ENCODE results near the gene KCNK3. TPM values are rescaled to one million over a fixed set of nuclear protein-coding genes. Genes with fewer than 3 reads are reported as not detected.

Gene KCNK3
- polyA plus RNA-seq, 1 donor from 2014 or later = 12.9 TPM

- no peak overlapping the region for H3K4me3 ChIP-seq (ENCODE audit: low read length)
- H3K27ac ChIP-seq (ENCODE audit: low read length) = no peak overlapping the region
- H3F3A ChIP-seq (ENCODE audit: insufficient read depth, low read length, poor library complexity, severe bottlenecking) = no peaks in the 10 kb centered on the region
- H3K4me2 ChIP-seq (ENCODE audit: low read length) = no peak overlapping the region
- no peaks in the 10 kb centered on the region for H3K36me3 ChIP-seq (ENCODE audit: insufficient read depth, low read length)
- no peaks in the 10 kb centered on the region for H3K9me2 ChIP-seq (ENCODE audit: insufficient read depth, low read length)
- H3K9ac ChIP-seq (ENCODE audit: low read length) = no peak overlapping the region
- TF ChIP-seq EZH2 (IDR thresholded peaks at IDR 0.05; ENCODE audit: borderline replicate concordance, insufficient read depth, low read length, poor library complexity, severe bottlenecking) = no peak
- no peaks in the 10 kb centered on the region for H3K27me3 ChIP-seq (ENCODE audit: insufficient read depth, low read depth, low read length)
- no peaks in the 10 kb centered on the region for H3K9me3 ChIP-seq (ENCODE audit: low read length)
- no peak overlapping the region for H2AFZ ChIP-seq (ENCODE audit: low read depth, low read length)
- H4K20me1 ChIP-seq (ENCODE audit: insufficient read depth) = no peaks in the 10 kb centered on the region
- no peaks in the 10 kb centered on the region for H3K79me2 ChIP-seq (replicated peaks; ENCODE audit: insufficient read depth, low read length)
These were observed 39.9 kb downstream of the KCNK3 start for GRCh38 chr2:26732446-26732845.

- TF ChIP-seq EZH2 (IDR thresholded peaks at IDR 0.05; ENCODE audit: borderline replicate concordance, insufficient read depth, low read length, poor library complexity, severe bottlenecking) (no peak), CTCF (IDR thresholded peaks at IDR 0.05; ENCODE audit: poor library complexity, severe bottlenecking) (no peak), MXI1 (conservative IDR thresholded peaks at IDR 0.05; ENCODE audit: poor library complexity, severe bottlenecking) (no peak)
These were observed 40.9 kb downstream of the KCNK3 start for GRCh38 chr2:26733413-26733812.

GRCh38 chr2:26735097-26735496 is 42.6 kb downstream of the KCNK3 start:
- no peak overlapping the region for H3K4me2 ChIP-seq (ENCODE audit: low read length)
- H3K9ac ChIP-seq (ENCODE audit: low read length) = no peak overlapping the region

More at GRCh38 chr2:26733413-26733812, 40.9 kb downstream of the KCNK3 start:
- Histone ChIP-seq H3K9ac (ENCODE audit: low read length) (no peak overlapping the region), H3K27me3 (ENCODE audit: insufficient read depth, low read depth, low read length) (no peaks in the 10 kb centered on the region), H2AFZ (ENCODE audit: low read depth, low read length) (no peak overlapping the region), H3F3A (ENCODE audit: insufficient read depth, low read length, poor library complexity, severe bottlenecking) (no peaks in the 10 kb centered on the region), H3K4me2 (ENCODE audit: low read length) (no peak overlapping the region), H3K9me2 (ENCODE audit: insufficient read depth, low read length) (no peaks in the 10 kb centered on the region), H3K4me3 (ENCODE audit: low read length) (no peak overlapping the region), H3K36me3 (ENCODE audit: insufficient read depth, low read length) (no peaks in the 10 kb centered on the region), H3K27ac (ENCODE audit: low read length) (no peak overlapping the region), H3K9me3 (ENCODE audit: low read length) (no peaks in the 10 kb centered on the region), H3K79me2 (replicated peaks; ENCODE audit: insufficient read depth, low read length) (no peaks in the 10 kb centered on the region), H4K20me1 (ENCODE audit: insufficient read depth) (no peaks in the 10 kb centered on the region)

More at GRCh38 chr2:26735097-26735496, 42.6 kb downstream of the KCNK3 start:
- TF ChIP-seq POLR2AphosphoS5 (IDR thresholded peaks at IDR 0.05) = no peak
- no peak for TF ChIP-seq EZH2 (IDR thresholded peaks at IDR 0.05; ENCODE audit: borderline replicate concordance, insufficient read depth, low read length, poor library complexity, severe bottlenecking)
- no peak for TF ChIP-seq EP300 (conservative IDR thresholded peaks at IDR 0.05; ENCODE audit: poor library complexity, severe bottlenecking)
- no peak for TF ChIP-seq TAF1 (IDR thresholded peaks at IDR 0.05; ENCODE audit: low read depth)
- TF ChIP-seq REST (IDR thresholded peaks at IDR 0.05; ENCODE audit: borderline replicate concordance) = no peak
- TF ChIP-seq MXI1 (conservative IDR thresholded peaks at IDR 0.05; ENCODE audit: poor library complexity, severe bottlenecking) = no peak
- no peak for TF ChIP-seq CTCF (IDR thresholded peaks at IDR 0.05; ENCODE audit: poor library complexity, severe bottlenecking)
- TF ChIP-seq RAD21 (conservative IDR thresholded peaks at IDR 0.05) = no peak
- TF ChIP-seq SMC3 (conservative IDR thresholded peaks at IDR 0.05; ENCODE audit: poor library complexity) = no peak
- Histone ChIP-seq H3K9me2 (ENCODE audit: insufficient read depth, low read length) (no peaks in the 10 kb centered on the region), H3K79me2 (replicated peaks; ENCODE audit: insufficient read depth, low read length) (no peaks in the 10 kb centered on the region), H3K36me3 (ENCODE audit: insufficient read depth, low read length) (no peaks in the 10 kb centered on the region), H2AFZ (ENCODE audit: low read depth, low read length) (no peak overlapping the region), H3F3A (ENCODE audit: insufficient read depth, low read length, poor library complexity, severe bottlenecking) (no peaks in the 10 kb centered on the region), H3K4me3 (ENCODE audit: low read length) (no peak overlapping the region), H4K20me1 (ENCODE audit: insufficient read depth) (no peaks in the 10 kb centered on the region), H3K27ac (ENCODE audit: low read length) (no peak overlapping the region), H3K27me3 (ENCODE audit: insufficient read depth, low read depth, low read length) (no peaks in the 10 kb centered on the region), H3K9me3 (ENCODE audit: low read length) (no peaks in the 10 kb centered on the region)
